Stimulated activated memory B cell treated with anti-CD40 and anti-IgM and Interleukin-4, amounts not matched to agents 10 μg/mL and 1 μg/mL and 100 μg/mL, for 72 hours (primary cell): ENCODE data around the gene TYMP.

ENCODE experiments used
- ATAC-seq: fragments of 150-1000 bp; cut with Tn5 transposase; 2 replicates; pipeline ENCODE4 v1.10.0; 2021
- H3K27ac Mint-ChIP-seq: one replicate; pipeline ENCODE4 v1.8.0; 2022; ENCODE audit warnings: mild to moderate bottlenecking, mixed read lengths
- H3K27me3 Mint-ChIP-seq: one replicate; pipeline ENCODE4 v1.8.0; 2022; ENCODE audit warnings: mixed read lengths
- H3K36me3 Mint-ChIP-seq: one replicate; pipeline ENCODE4 v1.8.0; 2022; ENCODE audit warnings: mixed read lengths
- H3K4me1 Mint-ChIP-seq: one replicate; pipeline ENCODE4 v1.8.0; 2022; ENCODE audit warnings: mixed read lengths
- H3K4me3 Mint-ChIP-seq: one replicate; pipeline ENCODE4 v1.8.0; 2022; ENCODE audit warnings: mild to moderate bottlenecking, moderate library complexity, mixed read lengths
- H3K9me3 Mint-ChIP-seq: one replicate; pipeline ENCODE4 v1.8.0; 2022; ENCODE audit warnings: mixed read lengths

The TYMP gene

DNA sequence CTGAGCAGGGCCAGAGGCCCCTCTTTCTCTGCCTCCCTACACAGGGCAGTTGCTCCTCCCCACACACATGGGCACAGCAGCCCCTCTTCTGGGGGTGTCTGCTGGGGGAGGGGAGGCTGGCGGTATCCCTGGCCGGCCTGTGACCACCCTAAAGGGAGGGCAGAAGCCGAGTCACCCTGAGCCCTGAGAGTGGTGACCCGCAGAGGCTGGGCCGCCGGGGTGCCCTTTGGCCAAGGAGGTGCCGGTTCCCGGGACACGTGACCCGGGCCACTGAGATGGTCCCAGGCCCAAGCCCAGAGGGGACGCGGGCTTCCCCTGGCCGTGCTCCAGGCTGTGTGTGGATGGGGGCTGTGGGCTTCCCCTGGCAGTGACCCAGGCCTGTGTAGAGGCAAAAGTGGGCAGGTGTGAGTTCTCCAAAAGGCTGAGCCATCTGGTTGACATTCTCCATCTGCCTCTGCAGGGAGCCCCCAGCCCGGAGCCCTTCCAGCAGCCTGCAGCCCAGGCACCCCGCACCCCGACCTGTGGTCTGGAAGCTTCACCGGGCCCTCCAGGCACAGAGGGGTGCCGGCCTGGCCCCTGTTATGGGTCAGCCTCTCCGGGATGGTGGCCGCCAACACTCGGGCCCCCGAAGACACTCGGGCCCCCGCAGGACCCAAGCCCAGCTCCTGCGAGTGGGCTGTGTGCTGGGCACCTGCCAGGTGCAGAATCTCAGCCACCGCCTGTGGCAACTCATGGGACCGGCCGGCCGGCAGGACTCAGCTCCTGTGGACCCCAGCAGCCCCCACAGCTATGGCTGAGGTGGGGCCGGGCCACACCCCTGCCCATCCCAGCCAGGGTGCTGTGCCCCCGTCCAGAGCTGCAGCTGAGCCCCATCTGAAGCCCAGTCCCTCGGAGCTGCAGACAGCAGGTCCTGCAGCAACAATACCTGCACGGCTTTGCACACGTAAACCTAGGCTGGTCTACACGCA, 47.4 kb downstream of the TYMP start:
- Mint-ChIP-seq H3K36me3 (no peaks in the 10 kb centered on the region), H3K9me3 (no peaks in the 10 kb centered on the region), H3K27ac (no peak overlapping the region), H3K4me1 (peaks cover 38% of the 10 kb centered on the region), H3K27me3 (peaks cover 15% of the 10 kb centered on the region), H3K4me3 (peak overlapping the region; percentile 75)
- ATAC-seq = no peak

DNA sequence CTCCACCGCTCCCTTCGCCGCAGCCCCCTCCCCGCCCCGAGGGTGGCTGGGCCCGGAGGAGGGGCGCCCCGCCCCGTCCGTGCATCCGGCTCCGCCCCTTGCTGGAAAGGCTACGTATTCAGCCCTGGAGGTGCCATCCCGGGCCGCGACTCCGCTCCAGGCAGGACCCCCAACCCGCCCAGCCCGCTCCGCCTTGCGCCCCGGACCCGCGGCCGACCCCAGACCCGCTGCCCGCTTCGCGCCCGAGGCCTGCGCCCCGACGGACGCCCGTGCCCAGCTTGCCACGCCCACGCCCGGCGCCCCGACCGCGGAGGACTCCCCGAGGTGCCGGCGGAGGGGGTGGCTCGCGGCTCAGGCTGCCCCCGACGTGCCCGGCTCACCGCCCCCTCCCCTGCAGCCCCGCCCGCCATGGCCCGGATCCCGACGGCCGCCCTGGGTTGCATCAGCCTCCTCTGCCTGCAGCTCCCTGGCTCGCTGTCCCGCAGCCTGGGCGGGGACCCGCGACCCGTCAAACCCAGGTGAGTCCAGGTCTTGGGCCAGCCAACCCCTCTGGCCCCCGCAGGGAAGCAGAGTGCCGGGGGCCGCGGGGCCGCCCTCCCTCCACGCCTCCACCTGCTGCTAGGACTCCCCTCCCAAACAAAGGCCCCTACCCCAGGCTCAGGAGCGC, 48.2 kb downstream of the TYMP start, which contains the start of gene ADM2:
ADM2 (plus strand) TSS at position 104 of the 667 bp plus-strand sequence; CDS start at position 409, 305 bp downstream.
- Mint-ChIP-seq H3K27ac (peak within 1 kb of the TSS; percentile 22), H3K4me3 (peak within 1 kb of the TSS; percentile 75), H3K9me3 (no peaks in the 10 kb centered on the region), H3K4me1 (peaks cover 30% of the 10 kb centered on the region), H3K36me3 (no peaks in the 10 kb centered on the region), H3K27me3 (peaks cover 15% of the 10 kb centered on the region)
- ATAC-seq = peak; percentile 58

DNA sequence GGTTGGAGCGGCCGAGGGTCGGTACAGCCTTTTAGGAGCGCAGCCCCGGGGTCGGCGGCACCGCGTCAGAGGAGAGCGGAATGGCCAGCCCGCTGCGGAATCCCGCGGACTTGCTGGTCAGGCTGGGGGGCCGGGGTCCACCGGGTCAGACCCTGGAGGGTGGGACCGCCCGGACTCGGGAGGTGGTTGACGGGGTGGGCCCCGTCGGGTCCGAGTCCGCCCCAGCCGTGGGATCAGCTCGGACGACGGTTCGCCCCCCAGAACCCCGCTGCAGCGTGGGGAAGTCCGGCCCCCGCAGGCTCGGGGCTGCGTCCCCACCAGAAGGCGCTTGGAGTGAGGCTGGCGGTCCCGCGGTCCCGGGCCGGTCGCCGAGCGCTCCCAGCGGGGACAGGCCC, 48.8 kb downstream of the TYMP start:
- ATAC-seq = peak; percentile 9
- Mint-ChIP-seq H3K4me1 (peaks cover 28% of the 10 kb centered on the region), H3K36me3 (no peaks in the 10 kb centered on the region), H3K9me3 (no peaks in the 10 kb centered on the region), H3K4me3 (peak overlapping the region; percentile 29), H3K27me3 (peaks cover 15% of the 10 kb centered on the region), H3K27ac (no peak overlapping the region)

DNA sequence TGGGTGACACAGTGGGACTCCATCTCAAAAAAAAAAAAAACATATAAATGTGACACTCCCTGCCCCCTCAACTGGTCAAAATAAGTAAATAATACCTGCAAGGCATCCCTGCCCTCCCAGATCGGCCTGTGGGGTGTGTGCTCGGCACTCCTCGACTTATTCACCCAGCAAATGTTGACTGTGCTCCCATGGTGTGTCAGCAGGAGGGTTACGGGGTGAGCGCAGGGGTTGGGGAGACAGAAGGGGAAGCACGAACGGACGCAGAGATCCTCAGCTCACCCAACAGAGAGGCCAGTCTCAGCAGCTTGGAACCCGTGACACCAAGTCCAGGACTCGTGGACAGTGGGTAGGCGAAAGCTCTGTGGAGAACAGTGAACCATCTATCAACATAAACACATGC, 50.1 kb downstream of the TYMP start:
- Mint-ChIP-seq H3K9me3 (no peaks in the 10 kb centered on the region), H3K27me3 (peaks cover 15% of the 10 kb centered on the region), H3K4me1 (peaks cover 35% of the 10 kb centered on the region), H3K27ac (no peak overlapping the region), H3K4me3 (no peak overlapping the region), H3K36me3 (no peaks in the 10 kb centered on the region)
- ATAC-seq = no peak

DNA sequence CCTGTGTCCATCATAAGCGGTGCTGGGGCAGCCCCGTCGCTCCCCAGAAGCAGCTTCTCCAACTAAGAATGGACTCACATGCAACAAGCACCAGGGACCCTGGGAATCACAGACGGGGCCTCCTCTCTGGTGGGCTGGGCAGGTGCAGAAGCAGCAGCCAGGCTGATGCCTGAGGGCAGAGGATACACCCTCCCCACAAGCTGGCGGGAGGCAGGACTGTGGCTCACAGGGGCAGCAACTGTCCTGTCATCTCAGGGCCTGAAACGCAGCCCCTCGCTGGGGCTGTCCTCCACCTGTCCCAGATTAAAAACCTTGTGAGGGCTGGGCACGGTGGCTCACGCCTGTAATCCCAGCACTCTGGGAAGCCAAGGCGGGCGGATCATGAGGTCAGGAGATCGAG, 51.9 kb downstream of the TYMP start:
- Mint-ChIP-seq H3K4me1 (peaks cover 36% of the 10 kb centered on the region), H3K27ac (no peak overlapping the region), H3K36me3 (peaks cover 6% of the 10 kb centered on the region), H3K4me3 (no peak overlapping the region), H3K9me3 (no peaks in the 10 kb centered on the region), H3K27me3 (peaks cover 15% of the 10 kb centered on the region)
- no peak for ATAC-seq

DNA sequence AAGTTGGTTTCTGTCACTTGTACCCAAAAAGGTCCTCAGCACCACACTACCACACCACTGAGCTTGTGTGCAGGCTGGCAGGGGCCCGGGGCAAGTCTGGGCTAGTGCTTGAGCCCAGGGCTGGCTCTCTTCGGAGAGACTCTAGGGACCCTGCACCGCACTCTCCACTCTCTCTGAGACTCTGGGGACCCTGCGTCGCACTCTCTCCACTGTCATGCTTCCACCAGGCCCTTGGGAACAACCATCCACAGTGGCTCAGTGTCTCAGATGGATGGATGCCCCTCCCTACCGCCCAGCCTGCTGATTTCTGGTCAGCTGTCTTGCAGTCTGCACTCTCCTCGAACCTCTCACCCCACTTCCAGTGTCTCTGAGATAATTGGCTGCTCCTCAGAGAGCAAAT, 52.9 kb downstream of the TYMP start:
- H3K4me1 Mint-ChIP-seq = peaks cover 46% of the 10 kb centered on the region
- H3K27ac Mint-ChIP-seq = peak overlapping the region; percentile 77
- H3K4me3 Mint-ChIP-seq = no peak overlapping the region
- peaks cover 6% of the 10 kb centered on the region for H3K36me3 Mint-ChIP-seq
- no peaks in the 10 kb centered on the region for H3K9me3 Mint-ChIP-seq
- H3K27me3 Mint-ChIP-seq = peaks cover 15% of the 10 kb centered on the region
- ATAC-seq = no peak
